SU-DHL-6 (cell line): ENCODE data around the gene KCNK3.

Experiments
- H2AFZ ChIP-seq: fragments of 200-600 bp; sonication (generic); 2 replicates; pipeline ENCODE4 v1.6.1; 2014; ENCODE audit warnings: low read depth, mild to moderate bottlenecking, moderate library complexity, mixed read lengths, antibody characterized with exemption, low read length; ENCODE audit not compliant: severe bottlenecking
- H3F3A ChIP-seq: fragments of 200-600 bp; shearing (Covaris generic); 2 replicates; pipeline ENCODE4 v1.6.0; 2016; ENCODE audit warnings: antibody characterized with exemption, mild to moderate bottlenecking; ENCODE audit not compliant: insufficient read depth
- H3K27ac ChIP-seq: fragments of 200-600 bp; sonication (generic); 2 replicates; pipeline ENCODE4 v1.5.1; 2016; ENCODE audit warnings: low read depth, mild to moderate bottlenecking, low read length, moderate library complexity, mixed read lengths
- H3K27me3 ChIP-seq: fragments of 200-600 bp; sonication (generic), shearing (Covaris generic); 2 replicates; pipeline ENCODE4 v1.6.0; 2014; ENCODE audit warnings: mild to moderate bottlenecking, low read length
- H3K36me3 ChIP-seq: fragments of 200-600 bp; sonication (generic); 2 replicates; pipeline ENCODE4 v1.6.1; 2014; ENCODE audit warnings: mild to moderate bottlenecking, low read length, mixed read lengths
- H3K4me2 ChIP-seq: fragments of 300-600, 200-600 bp; shearing (Covaris generic), sonication (generic); 2 replicates; pipeline ENCODE4 v1.6.0; 2014; ENCODE audit warnings: low read length, low read depth, mild to moderate bottlenecking; ENCODE audit not compliant: poor library complexity, severe bottlenecking
- H3K4me3 ChIP-seq: fragments of 200-600 bp; sonication (generic); 2 replicates; pipeline ENCODE4 v1.5.1; 2014; ENCODE audit warnings: antibody characterized with exemption, low read length, mild to moderate bottlenecking, mixed read lengths; ENCODE audit not compliant: insufficient read depth, poor library complexity, severe bottlenecking
- H3K79me2 ChIP-seq: fragments of 200-600 bp; sonication (generic); 2 replicates; pipeline ENCODE4 v1.6.1; 2014; ENCODE audit warnings: mild to moderate bottlenecking, low read length, moderate library complexity; ENCODE audit not compliant: insufficient read depth
- H3K9ac ChIP-seq: fragments of 200-600 bp; sonication (generic); 2 replicates; pipeline ENCODE4 v1.7.0; 2014; ENCODE audit warnings: mild to moderate bottlenecking, low read length
- H3K9me2 ChIP-seq: fragments of 200-600 bp; sonication (generic); replicated peaks from 2 replicates; pipeline ENCODE4 v1.6.1; 2014; ENCODE audit warnings: low read length; ENCODE audit not compliant: insufficient read depth
- H3K9me3 ChIP-seq: fragments of 200-600 bp; sonication (generic); 2 replicates; pipeline ENCODE4 v1.6.1; 2014; ENCODE audit warnings: low read length, mixed read lengths; ENCODE audit not compliant: insufficient read depth
- H4K20me1 ChIP-seq: fragments of 200-600 bp; sonication (generic); 2 replicates; pipeline ENCODE4 v1.6.1; 2014; ENCODE audit warnings: low read depth, mild to moderate bottlenecking, antibody characterized with exemption, low read length, moderate library complexity, mixed read lengths
- CTCF ChIP-seq: fragments of 200-600 bp; sonication (generic); IDR thresholded peaks from one replicate; pipeline ENCODE4 v1.5.1; 2017; ENCODE audit warnings: antibody characterized with exemption, mild to moderate bottlenecking, low read length, moderate library complexity; ENCODE audit not compliant: insufficient read depth, poor library complexity, severe bottlenecking
- EZH2phosphoT487 ChIP-seq: fragments of 200-600 bp; sonication (generic), shearing (Covaris generic); conservative IDR thresholded peaks from 2 replicates; pipeline ENCODE4 v1.6.1; 2018; ENCODE audit warnings: mild to moderate bottlenecking, antibody characterized with exemption, low read length, moderate library complexity, mixed read lengths

KCNK3 gene

GRCh38 chr2:26772064-26773001, 79.8 kb downstream of the KCNK3 start:
- Histone ChIP-seq H3K9me2 (no peaks in the 10 kb centered on the region), H3K9ac (no peak overlapping the region), H3K4me2 (no peak overlapping the region), H4K20me1 (no peaks in the 10 kb centered on the region), H3K4me3 (no peak overlapping the region), H3F3A (no peaks in the 10 kb centered on the region), H3K27me3 (no peaks in the 10 kb centered on the region), H3K36me3 (no peaks in the 10 kb centered on the region), H2AFZ (no peak overlapping the region), H3K79me2 (peaks cover 19% of the 10 kb centered on the region), H3K9me3 (no peaks in the 10 kb centered on the region), H3K27ac (no peak overlapping the region)
- TF ChIP-seq EZH2phosphoT487 (no peak), CTCF (no peak)

- Histone ChIP-seq H4K20me1 (no peaks in the 10 kb centered on the region), H3K27me3 (no peaks in the 10 kb centered on the region), H3K27ac (no peak overlapping the region), H3K4me2 (no peak overlapping the region), H3K79me2 (peaks cover 5% of the 10 kb centered on the region), H3F3A (no peaks in the 10 kb centered on the region), H3K36me3 (0 out of 2 replicates have a peak, but pooled peaks cover 3% of the 10 kb centered on the region), H2AFZ (no peak overlapping the region), H3K9me2 (no peaks in the 10 kb centered on the region), H3K9me3 (no peaks in the 10 kb centered on the region), H3K9ac (no peak overlapping the region), H3K4me3 (no peak overlapping the region)
- TF ChIP-seq EZH2phosphoT487 (no peak), CTCF (no peak)
Measured at GRCh38 chr2:26776195-26776800, 83.8 kb downstream of the KCNK3 start.

GRCh38 chr2:26778098-26778497, 85.6 kb downstream of the KCNK3 start:
- H3K27me3 ChIP-seq: no peaks in the 10 kb centered on the region
- no peaks in the 10 kb centered on the region for H3K79me2 ChIP-seq
- TF ChIP-seq EZH2phosphoT487: no peak
- no peak for TF ChIP-seq CTCF
- no peaks in the 10 kb centered on the region for H4K20me1 ChIP-seq
- H3K36me3 ChIP-seq: 0 out of 2 replicates have a peak, but pooled peaks cover 3% of the 10 kb centered on the region
- H3K4me3 ChIP-seq: no peak overlapping the region
- no peak overlapping the region for H2AFZ ChIP-seq
- H3K27ac ChIP-seq: no peak overlapping the region
- H3K9me2 ChIP-seq: no peaks in the 10 kb centered on the region
- no peaks in the 10 kb centered on the region for H3K9me3 ChIP-seq
- no peak overlapping the region for H3K4me2 ChIP-seq
- H3F3A ChIP-seq: no peaks in the 10 kb centered on the region
- no peak overlapping the region for H3K9ac ChIP-seq
